Small intestine (tissue), 7 donors: ENCODE data around the gene TCFL5. TPM values are rescaled to one million over a fixed set of nuclear protein-coding genes. Genes with fewer than 3 reads are reported as not detected.
"Not testable (repeated sequence)": the region's sequence is repeated elsewhere in the genome, so short reads cannot be mapped to it uniquely, and the experiment has no call there.

Experiments used
- DNase-seq, 2 donors: peaks; one replicate each; pipeline versions ENCODE4 v3.0.0 to v3.0.0-alpha.2; 2013
- FAIRE-seq: peaks from 2 replicates; lab custom pipeline; 2012; peaks lifted over from hg19 to GRCh38; lab: Jason Lieb, UNC
- H3K27ac ChIP-seq, 3 donors: one replicate each; pipeline ENCODE4 v1.5.1; 2013; ENCODE audit warnings: low read length in 2 of 3, mild to moderate bottlenecking in 2 of 3, control low read depth in 1 of 3, inconsistent platforms in 1 of 3, low read depth in 1 of 3, moderate library complexity in 1 of 3
- H3K27me3 ChIP-seq, 3 donors: one replicate each; pipeline ENCODE4 v1.6.1; 2013; ENCODE audit warnings: low read length in 3 of 3, inconsistent platforms in 1 of 3; ENCODE audit not compliant: control insufficient read depth in 3 of 3, insufficient read depth in 3 of 3
- H3K36me3 ChIP-seq, 3 donors: one replicate each; pipeline ENCODE4 v1.6.1; 2013; ENCODE audit warnings: low read length in 3 of 3, inconsistent platforms in 1 of 3, low read depth in 1 of 3, mild to moderate bottlenecking in 1 of 3, moderate library complexity in 1 of 3; ENCODE audit not compliant: control insufficient read depth in 3 of 3, insufficient read depth in 2 of 3
- H3K4me1 ChIP-seq, 3 donors: one replicate each; pipeline ENCODE4 v1.6.1; 2013; ENCODE audit warnings: low read length in 2 of 3, inconsistent platforms in 1 of 3, low read depth in 1 of 3, mild to moderate bottlenecking in 1 of 3, moderate library complexity in 1 of 3; ENCODE audit not compliant: control insufficient read depth in 3 of 3, insufficient read depth in 2 of 3
- H3K4me3 ChIP-seq, 3 donors: one replicate each; pipeline ENCODE4 v1.5.1; 2013; ENCODE audit warnings: low read length in 3 of 3, control low read depth in 1 of 3, inconsistent platforms in 1 of 3, low read depth in 1 of 3, mild to moderate bottlenecking in 1 of 3, moderate library complexity in 1 of 3
- H3K9me3 ChIP-seq, 2 donors: one replicate each; pipeline ENCODE4 v1.6.1; 2013; ENCODE audit warnings: low read depth in 1 of 2, low read length in 1 of 2; ENCODE audit not compliant: control insufficient read depth in 2 of 2, insufficient read depth in 1 of 2
- WGBS, 3 donors: extraction: QIAGEN DNeasy Blood & Tissue Kit; methylation state at CpG; one replicate each; pipeline ENCODE4 v1.1.7; 2013; 5-methylcytosine and 5-hydroxymethylcytosine counted together
- polyA plus RNA-seq, 4 donors: library from polyadenylated mRNA; stranded (reverse) in 3 of 4; unstranded in 1 of 4; fragments of 200-250 nt in 3 of 4; fragments of 120-200 nt in 1 of 4; gene quantifications; one replicate each; pipeline versions ENCODE4 v1.2.1 to v1.2.3, GENCODE V29; 2013
- donor health status: healthy with polysubstance abuse.
- donor health status: control.
- donor health status: control.
- donor health status: Bipolar disorder and iron deficiency.
- donor health status: healthy.

The TCFL5 gene
- polyA plus RNA-seq, 4 donors = 4.2 to 5.7 (median 4.6) TPM

DNA sequence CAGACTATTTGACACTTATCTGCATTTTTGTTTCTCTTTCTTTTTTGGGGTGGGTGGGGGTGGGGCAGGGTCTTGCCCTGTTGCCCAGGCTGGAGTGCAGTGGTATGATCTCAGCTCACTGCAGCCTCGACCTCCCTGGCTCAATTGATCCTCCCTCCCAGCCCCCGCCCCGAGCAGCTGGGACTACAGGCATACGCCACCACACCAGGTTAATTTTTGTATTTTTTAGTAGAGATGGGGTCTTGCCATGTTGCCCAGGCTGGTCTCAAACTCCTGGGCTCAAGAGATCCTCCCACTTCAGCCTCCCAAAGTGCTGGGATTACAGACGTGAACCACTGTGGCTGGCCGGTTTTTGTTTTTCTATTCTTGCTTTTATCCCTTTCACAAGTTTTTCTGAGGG is 8.3 kb downstream of the TCFL5 start:
- not testable (repeated sequence) for FAIRE-seq, H3K27me3 ChIP-seq, H3K9me3 ChIP-seq, H3K4me3 ChIP-seq, H3K4me1 ChIP-seq, DNase-seq, H3K27ac ChIP-seq
- peaks cover 0 to 34% (median 4%) of the 10 kb centered on the region in 3 donors for H3K36me3 ChIP-seq
- 89 to 92% (median 91%) methylated on average over 6 of the region's 6 CpGs for WGBS, 3 donors

DNA sequence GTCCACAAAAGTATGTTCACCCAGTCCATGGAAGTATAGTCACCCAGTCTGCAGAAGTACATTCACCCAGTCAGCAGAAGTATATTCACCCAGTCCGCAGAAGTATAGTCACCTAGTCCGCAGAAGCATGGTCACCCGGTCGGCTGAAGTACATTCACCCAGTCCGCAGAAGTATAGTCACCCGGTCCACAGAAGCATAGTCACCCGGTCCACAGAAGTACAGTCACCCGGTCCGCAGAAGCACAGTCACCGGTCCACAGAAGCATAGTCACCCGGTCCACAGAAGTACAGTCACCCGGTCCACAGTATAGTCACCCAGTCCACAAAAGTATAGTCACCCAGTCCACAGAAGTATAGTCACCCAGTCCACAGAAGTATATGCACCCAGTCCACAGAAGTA is 8.8 kb downstream of the TCFL5 start:
- Histone ChIP-seq H3K27me3 (no peaks in the 10 kb centered on the region), H3K27ac (no peak overlapping the region), H3K9me3 (no peaks in the 10 kb centered on the region), H3K4me3 (no peak overlapping the region), H3K4me1 (no peaks in the 10 kb centered on the region), H3K36me3 (peaks cover 0 to 34% (median 4%) of the 10 kb centered on the region in 3 donors)
- 94 to 98% (median 96%) methylated on average over 12 of the region's 12 CpGs for whole genome bisulfite sequencing, 3 donors
- DNase-seq (no peak), FAIRE-seq (no peak)

DNA sequence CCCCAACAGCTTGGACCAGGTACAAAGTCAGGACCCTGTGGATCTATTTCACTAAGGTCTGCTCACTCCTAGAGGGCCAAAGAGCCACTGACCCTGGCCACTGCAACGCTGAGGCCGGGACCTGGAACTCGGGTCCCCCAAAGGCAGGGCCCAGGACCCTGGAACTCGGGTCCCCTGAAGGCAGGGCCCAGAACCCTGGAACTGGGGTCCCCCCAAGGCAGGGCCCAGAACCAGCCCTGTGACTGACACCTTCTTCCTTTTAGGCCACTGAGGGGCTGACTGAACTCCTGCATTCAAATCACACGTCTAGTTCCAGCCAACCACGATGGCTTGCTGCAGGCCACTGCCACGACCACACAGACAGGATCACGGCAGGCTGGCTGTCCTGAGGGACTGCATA is 9.4 kb downstream of the TCFL5 start:
- no peaks in the 10 kb centered on the region for H3K27me3 ChIP-seq
- 90 to 91% (median 91%) methylated on average over 8 of the region's 8 CpGs for WGBS, 3 donors
- peaks cover 0 to 32% (median 4%) of the 10 kb centered on the region in 3 donors for H3K36me3 ChIP-seq
- no peaks in the 10 kb centered on the region for H3K9me3 ChIP-seq
- H3K4me3 ChIP-seq = no peak overlapping the region
- no peak overlapping the region for H3K27ac ChIP-seq
- no peaks in the 10 kb centered on the region for H3K4me1 ChIP-seq
- DNase-seq (no peak), FAIRE-seq (no peak)

DNA sequence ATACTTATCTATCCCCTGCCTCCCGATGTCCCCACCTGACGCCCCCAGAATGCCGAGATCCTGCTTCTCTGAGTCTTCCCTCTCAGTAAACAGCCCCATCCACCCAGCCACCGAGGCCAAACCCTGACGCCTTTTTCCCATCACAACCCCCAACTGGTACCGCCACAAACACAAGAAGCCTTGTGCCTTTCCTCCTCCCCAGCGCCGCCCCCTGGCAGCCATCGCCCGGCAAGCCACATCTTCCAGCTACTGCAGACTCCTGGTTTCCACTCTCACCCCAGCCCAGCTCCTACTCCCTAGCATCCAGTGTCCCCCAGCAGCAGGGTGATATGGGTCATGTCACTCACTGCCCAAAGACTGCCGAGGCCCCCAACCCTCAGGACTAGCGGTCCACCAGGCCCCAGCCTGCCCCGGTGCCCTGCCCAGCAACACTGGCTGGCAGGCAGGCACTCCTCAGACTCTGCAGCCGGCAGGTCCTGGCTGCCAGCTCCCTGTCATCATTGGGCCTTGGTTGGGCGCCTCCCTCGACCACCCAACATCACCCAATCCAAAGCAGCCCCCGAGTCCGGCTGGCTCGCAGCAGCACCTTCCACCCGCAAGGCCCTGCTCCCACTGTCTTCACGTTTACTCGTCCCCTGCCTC is 11.2 kb downstream of the TCFL5 start:
- no peak for DNase-seq
- H3K4me3 ChIP-seq = no peak overlapping the region
- FAIRE-seq = no peak
- H3K27ac ChIP-seq = no peak overlapping the region
- no peaks in the 10 kb centered on the region for H3K27me3 ChIP-seq
- H3K4me1 ChIP-seq = no peaks in the 10 kb centered on the region
- H3K9me3 ChIP-seq = no peaks in the 10 kb centered on the region
- WGBS, 3 donors = 91 to 93% (median 92%) methylated on average over 20 to 22 of the region's 22 CpGs
- peaks cover 0 to 29% (median 7%) of the 10 kb centered on the region in 3 donors for H3K36me3 ChIP-seq

DNA sequence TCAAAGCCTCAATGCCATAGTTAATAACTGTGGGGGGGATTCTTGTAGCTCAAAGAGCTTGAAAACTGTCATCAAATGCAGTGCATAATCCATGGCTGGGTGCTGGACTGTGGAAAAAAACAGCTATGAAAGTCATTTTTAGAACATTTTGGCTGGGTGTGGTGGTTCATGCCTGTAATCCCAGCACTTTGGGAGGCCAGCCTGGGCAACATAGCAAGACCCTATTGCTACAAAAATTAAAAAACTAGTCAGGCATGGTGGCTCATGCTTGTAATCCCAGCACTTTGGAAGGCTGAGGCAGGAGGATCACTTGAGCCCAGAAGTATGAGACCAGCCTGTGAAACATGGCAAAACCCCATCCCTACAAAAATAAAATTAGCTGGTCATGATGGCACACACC is 12.2 kb downstream of the TCFL5 start:
- Histone ChIP-seq H3K4me1 (no peaks in the 10 kb centered on the region), H3K9me3 (no peaks in the 10 kb centered on the region), H3K4me3 (no peak overlapping the region), H3K36me3 (peaks cover 0 to 26% (median 7%) of the 10 kb centered on the region in 3 donors), H3K27ac (no peak overlapping the region), H3K27me3 (no peaks in the 10 kb centered on the region)
- no peak for DNase-seq
- FAIRE-seq = no peak

DNA sequence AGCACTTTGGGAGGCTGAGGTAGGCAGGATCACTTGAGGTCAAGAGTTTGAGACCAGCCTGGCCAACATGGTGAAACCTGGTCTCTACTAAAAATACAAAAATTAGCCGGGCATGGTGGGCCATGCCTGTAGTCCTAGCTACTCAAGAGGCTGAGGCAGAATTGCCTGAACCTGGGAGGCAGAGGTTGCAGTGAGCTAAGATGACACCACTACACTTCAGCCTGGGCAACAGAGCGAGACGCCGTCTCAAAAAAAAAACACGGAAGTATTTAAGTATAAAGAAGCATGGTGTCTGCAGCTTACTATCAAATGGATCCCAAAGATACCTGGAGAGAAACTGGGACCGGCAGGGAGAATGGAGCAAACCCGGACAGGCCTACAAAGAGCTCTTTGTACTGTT is 12.7 kb downstream of the TCFL5 start:
- FAIRE-seq, H3K4me1 ChIP-seq: not testable (repeated sequence)
- peaks cover 0 to 21% (median 7%) of the 10 kb centered on the region in 3 donors for H3K36me3 ChIP-seq

DNA sequence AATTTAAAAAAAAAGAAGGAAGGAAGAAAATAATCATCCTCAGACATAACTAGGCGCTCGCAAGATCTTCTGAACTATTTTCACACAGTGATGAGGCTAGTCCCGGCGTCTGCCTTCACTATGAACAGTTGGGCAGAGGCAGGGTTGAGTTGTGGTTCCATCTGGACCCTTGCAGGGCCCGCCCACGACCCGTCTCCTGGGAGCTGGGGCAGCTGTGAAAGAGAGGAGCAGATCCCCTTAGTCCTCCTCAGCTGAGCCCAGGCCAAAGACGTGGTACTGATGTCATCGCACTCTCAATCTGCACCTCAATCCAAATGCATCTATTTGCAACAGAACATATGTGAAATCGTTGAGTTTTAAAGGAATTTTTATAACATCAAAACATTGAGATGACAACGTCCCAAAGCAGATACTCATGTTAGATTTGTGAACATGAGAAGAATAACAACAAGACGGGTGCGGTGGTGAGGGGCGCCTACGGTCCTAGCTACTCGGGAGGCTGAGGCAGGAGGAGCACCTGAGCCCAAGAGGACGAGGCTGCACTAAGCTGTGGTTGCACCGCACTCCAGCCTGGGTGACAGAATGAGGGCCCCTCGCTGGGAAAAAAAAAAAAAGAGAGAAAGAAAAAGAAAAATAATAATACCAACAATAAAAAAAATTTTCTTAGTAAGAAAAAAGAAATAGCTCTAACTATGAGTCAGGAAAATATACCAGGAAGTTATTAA is 15.3 kb downstream of the TCFL5 start:
- WGBS, 3 donors = 88 to 92% (median 91%) methylated on average over 18 to 19 of the region's 19 CpGs
- Histone ChIP-seq H3K27me3 (no peaks in the 10 kb centered on the region), H3K27ac (no peak overlapping the region), H3K4me3 (no peak overlapping the region), H3K9me3 (no peaks in the 10 kb centered on the region), H3K36me3 (peaks cover 0 to 8% (median 3%) of the 10 kb centered on the region in 3 donors), H3K4me1 (no peaks in the 10 kb centered on the region)
- FAIRE-seq (no peak), DNase-seq (no peak)

More for the DNA sequence above, 12.7 kb downstream of the TCFL5 start:
- not testable (repeated sequence) for DNase-seq, H3K27ac ChIP-seq, H3K27me3 ChIP-seq, H3K4me3 ChIP-seq, H3K9me3 ChIP-seq
- WGBS, 3 donors = 93 to 96% (median 93%) methylated on average over 7 of the region's 7 CpGs

DNA sequence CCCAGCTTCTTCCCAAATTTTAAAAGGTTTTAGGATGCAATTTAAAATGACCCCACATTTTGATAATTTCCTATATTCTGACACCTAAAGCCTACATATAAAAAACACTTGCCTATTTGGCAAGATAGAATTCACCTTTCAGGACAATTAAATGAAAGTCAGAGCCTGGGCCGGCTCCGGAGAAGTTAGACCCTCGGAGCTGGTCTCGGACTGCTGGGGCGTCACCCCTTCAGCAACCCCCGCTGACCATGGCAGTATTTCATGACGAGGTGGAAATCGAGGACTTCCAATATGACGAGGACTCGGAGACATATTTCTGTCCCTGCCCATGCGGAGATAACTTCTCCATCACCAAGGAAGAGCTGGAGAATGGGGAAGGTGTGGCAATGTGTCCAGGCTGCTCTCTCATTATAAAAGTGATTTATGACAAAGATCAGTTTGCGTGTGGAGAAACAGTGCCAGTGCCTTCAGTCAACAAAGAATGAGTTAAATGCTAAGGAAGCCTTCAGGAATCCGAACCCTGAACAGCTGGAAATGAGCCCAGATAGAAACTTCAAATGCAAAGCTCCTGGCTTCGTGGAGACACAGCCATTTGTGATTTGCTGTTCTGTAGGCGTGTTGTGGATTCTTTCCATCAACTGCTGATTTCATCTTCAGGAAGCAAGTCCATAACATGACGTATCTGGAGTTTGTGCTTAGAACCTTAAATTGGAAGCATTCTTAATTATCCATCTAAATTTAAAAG is 16.0 kb downstream of the TCFL5 start:
- Histone ChIP-seq H3K27ac (no peak overlapping the region), H3K4me3 (no peak overlapping the region), H3K4me1 (no peaks in the 10 kb centered on the region), H3K9me3 (no peaks in the 10 kb centered on the region), H3K36me3 (peaks cover 0 to 5% (median 3%) of the 10 kb centered on the region in 3 donors), H3K27me3 (no peaks in the 10 kb centered on the region)
- no peak for FAIRE-seq
- no peak for DNase-seq
- WGBS, 3 donors = 82 to 87% (median 87%) methylated on average over 16 of the region's 16 CpGs
